CD4-positive, alpha-beta T cell treated with Interleukin-2 at 100 ng/mL for 4 hours (primary cell): Measurements from ENCODE around the gene RASSF10.

Experiments
- DNase-seq: peaks from one replicate; pipeline ENCODE4 v3.0.0-alpha.2; 2020; ENCODE audit warnings: low spot score

RASSF10 gene

DNA sequence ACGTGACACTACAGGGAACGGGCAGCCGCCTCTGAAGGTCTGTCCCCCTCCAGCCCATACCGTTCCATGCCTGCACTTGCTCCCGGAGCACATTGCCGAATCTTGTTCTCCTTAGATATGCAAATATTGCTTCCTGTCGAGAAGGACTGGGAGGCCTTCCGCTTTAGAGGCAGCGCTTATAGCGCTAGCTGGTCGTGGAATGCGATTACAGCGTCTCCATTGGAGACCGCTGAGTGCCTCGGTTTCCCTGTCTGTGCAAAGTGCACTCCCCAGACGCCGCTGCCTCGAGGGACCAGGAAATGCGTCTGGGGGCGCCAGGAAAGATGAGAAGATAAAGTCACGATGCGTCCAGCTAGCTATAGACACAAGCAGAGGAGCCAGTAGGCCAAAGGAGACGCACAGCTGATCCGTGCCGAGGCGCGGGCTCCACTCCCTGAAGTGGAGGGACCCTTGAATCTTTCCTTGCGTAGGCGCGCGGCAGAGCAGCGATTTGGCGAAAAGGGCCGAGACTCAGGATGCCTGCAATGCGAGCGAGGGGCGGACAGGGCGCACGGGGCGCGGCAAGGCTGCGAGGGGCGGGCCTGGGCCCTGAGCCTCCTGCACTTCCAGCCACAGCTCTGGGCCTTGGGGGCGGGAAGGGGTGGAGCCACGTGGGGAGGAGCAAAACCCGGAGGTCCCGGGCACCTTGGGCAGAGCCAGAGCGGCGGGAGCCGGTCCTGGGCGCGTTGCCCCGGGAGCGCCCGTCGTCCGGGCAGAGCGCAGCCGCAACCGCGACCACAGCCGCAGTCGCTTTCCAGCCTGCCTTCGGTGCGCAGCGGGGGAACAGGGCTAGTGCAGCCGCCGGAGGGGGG lies at the start of gene RASSF10:
Gene RASSF10 (plus strand): TSS at position 692 of the 851 bp plus-strand sequence. CDS start 261 bp downstream, outside the sequence.
- no peak for DNase-seq

DNA sequence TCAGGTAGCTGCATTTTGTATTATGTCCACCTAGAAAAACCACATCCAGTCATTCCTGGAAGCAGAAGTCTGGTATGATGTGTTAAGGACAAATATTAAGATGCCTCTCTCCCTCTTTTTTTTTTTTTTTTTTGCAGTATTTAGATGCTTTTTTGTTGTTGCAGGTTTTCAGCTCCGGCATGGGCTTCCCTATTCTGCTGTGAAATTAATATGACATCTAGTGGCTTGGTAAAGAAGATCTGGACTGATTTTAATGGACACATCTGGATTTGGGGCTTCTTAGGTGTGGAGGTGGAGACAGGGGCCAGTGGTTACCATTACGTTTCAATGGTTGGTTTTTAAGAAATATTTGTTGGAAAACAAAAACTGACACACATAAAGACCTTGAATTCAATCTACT lies 47.5 kb upstream of the RASSF10 start:
- no peak for DNase-seq

DNA sequence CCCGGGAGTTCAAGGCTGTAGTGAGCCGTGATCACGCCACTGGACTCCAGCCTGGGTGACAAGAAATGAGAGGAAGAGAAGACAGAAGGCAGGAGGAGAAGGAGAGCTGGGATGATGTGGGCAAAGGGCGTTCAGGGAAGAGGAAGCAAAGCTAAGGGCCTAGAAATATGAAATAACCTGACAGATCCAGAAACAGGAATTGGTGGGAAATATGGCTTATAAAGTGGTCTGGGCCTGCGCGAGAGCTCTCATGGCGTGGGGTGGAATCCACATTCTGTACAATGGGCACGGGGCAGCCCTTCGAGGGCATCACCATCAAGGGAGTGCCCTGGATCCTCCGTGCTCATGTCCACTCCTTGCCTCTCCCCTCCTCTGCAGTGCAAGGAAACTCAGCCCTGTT lies 46.8 kb upstream of the RASSF10 start:
- no peak for DNase-seq

DNA sequence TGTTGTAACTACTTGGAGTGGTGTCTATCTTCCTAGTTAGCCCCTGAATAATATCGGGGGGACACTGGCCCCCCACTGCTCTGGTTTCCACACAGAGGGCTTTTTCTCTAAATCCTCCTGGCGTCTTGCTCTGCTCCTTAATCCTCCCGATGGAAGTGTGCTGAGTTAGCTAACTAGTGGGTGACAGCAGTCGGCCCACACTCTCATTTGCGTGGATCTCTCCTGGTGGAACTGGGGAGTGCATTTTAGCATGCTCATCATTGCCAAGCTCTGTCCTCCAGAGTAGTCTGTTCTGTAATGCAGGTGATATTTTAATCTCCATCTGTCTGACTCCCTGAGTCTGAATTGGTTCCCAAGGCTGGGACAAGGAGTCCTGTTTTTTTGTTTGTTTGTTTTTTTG lies 46.1 kb upstream of the RASSF10 start:
- no peak for DNase-seq

DNA sequence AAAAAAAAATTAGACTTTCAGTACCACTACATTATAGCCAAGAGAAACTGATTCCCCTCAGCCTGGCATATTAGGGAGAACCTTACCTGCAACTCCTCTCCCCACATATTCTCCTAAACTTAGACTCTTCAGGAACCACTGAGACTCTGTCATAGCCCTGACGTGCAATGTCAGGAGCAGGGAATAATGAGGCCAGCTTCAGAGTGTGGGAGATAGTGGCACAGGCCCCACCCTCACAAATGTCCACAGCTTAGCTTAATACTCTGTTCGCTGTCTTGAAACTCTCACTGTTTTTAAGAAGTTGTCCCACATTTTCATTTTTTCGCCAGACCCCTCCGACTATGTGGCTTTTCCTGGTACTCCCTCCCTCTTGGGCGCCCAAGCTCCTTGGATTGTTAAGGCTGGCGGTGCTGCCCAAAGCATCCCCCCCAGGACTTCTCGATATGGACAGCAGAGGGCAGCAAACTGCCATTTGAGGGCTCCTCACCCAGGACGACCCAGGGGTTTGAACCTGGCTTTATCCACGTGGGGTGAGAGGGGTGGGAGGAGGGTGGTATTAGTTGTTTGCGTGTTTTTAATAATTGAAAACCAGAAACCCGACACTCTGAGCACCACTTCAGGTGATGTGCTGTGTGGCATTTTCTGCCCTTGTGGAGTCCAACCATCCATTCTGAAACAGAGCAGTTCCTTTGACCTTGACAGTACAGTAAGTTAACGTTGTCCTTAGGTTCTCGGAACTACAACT lies 45.2 kb upstream of the RASSF10 start:
- DNase-seq: peak; percentile 55

DNA sequence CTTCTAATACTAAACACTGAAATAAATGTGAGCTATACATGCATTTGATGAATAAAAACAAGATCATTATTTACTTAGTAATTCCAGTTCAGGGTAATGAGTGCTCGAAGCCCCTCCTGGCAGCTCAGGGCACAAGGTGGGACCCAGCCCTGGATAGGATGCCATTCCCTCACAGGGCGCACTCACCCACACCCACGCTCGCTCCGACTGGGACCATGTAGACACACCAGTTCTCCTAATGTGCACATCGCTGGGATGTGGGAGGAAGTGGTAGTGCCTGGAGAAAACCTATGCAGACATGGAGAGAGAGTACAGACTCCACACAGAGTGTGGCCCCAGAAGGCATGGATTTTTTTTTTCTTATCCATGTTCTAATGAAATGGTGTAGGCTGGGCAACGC lies 44.5 kb upstream of the RASSF10 start:
- no peak for DNase-seq

DNA sequence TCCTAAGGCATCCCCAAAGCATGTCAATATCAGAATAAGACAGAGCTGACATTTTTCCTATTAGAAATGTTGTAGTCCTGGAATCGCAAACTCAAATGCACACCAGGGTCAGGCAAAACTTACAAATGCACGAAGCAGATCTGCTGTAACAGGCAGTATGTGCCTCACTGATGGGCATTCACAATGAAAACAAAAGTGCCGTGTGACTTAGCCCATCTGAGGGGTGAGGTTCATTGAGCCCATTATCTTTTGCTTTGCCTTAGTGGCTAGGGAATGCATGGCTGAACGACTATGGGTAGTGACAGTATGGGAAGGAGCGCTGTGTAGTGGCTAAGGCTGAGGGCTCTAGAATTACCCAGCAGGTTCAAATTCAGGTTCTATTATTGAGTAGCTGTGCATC lies 43.1 kb upstream of the RASSF10 start:
- no peak for DNase-seq

DNA sequence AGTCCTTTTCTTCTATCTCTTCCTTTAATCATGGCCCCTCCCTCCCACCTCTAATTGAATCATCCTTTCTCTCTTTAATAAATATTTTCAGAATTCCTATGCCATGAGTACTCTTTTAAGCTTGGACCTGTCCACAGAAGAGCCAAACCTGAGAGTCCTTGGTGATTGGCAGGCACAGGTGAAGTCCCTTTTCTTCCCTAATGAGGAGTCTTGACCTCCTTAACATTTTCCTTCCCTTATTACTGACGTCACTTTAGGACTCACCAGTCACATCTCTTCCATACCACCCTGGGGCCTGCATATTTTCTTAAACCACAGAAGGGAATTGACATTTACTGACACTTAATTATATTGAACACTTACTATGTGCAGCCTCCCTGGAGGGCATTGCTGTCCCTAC lies 41.0 kb upstream of the RASSF10 start:
- DNase-seq: no peak

DNA sequence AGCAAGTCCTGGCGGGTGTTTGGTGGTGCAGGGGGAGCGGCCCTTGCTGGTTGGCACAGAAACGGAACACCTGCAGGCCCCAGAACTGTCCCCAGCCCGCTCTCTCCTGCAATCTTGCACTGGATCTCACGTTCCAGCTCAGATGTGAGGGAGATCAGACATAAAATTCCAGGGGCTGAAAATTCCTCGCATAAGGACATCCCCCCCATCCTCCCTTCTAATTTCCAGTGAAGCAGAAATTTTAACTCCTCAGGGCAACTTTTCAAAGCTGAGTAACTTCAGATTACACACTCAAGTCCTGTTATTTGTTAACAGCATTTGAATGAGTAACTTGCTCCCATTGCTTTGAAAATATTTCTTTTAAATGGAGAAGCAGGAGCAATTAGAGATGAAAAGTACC lies 40.3 kb upstream of the RASSF10 start:
- no peak for DNase-seq

DNA sequence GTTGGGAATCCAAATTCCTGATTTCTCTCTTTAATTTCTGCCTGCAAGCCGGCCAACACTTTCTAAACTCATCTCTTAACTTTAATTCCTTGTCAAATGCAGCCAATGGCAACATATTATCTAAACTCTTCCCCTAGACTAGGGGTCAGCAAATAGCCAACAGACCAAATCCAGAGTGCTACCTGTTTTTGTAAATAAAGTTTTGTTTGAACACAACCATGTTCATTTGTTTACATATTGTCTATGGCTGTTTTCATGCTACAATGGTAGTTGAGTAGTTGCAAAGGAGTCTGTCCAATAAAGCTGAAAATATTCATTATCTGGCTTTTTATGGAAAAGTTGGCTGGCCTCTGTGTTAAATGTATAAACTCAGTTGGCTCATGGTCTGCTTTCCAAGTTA lies 37.2 kb upstream of the RASSF10 start:
- DNase-seq: no peak

DNA sequence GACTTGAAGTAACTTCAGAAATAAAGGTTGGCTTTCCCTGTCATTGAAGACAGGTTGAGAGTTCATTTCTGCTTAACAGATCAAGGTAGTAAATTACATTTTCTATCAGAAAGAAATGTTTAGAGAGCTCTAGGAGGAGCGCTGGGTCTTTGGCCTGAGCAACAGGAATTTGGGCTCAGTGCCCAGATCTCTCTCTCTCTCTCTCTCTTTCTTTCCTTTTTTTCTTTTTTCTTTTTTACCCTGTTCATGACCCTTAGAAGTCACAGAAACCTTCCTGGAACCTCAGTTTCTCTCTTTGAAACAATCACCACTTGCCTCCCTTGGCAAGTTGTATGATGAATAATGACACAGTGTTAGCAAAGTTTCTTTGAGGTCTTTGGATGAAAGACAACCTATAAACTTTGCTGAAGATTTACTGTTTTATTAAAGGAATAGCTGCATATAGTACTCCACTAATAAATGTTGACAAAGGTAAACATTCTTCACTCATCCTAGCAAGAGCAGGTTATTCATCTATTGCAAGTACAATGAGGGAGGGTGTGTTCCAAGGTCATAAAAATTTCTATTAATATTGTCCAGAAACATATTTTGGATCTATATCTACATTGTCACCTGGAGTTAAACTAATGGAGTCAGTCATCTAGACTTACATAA lies 35.5 kb upstream of the RASSF10 start:
- no peak for DNase-seq

DNA sequence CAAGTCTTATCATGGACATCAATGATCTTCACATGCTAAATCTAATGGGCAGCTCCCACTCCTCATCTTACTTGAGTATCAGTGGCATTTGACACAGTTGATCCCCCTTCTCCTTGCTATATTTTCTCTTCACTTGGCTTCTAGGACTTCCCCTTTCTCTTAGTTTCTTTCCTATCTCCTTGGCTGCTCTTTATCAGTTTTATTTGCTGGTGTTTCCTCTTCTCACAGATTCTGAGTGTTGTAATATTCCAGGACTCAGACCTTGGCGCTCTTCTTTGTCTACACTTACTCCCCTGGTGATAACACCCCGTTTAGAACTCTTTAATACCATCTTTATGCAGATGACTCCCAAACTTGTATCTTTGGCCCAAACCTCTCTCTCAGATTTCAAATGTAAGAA lies 33.9 kb upstream of the RASSF10 start:
- DNase-seq: no peak

DNA sequence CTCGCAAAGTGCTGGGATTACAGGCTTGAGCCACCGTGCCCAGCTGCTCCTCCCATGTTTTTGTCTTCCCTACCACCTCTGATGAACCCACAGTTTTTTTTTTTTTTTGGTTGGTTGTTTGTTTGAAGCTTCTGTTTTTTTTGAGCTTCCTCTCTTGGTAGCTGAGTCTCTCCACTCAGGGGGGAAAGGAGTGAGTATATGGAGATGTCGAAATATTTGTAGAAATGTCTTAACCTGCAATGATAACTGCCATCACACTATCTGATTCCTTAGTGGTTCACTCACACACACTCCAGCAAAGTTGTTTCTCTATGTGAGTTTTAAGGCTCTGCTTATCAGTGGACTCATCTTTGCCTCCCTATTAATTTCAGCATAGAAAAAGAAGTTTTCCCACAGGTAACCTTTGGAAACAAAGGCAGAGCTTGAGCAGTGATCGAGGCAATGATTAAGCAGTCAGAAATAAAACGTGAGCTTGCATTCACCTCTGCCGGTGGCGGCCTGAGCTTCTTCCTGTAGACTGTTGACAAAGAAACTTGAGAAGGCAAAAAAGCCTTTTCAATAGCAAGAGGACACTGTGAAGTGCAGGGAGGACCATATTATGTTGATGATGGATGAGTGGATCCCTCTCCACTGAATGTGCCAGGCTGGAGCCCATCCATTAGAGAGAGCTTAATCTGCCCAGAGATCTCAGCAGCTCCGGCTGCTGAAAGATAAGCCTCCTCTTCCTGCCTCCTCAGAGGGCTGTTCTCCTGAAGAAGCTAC lies 29.0 kb upstream of the RASSF10 start:
- DNase-seq: no peak

DNA sequence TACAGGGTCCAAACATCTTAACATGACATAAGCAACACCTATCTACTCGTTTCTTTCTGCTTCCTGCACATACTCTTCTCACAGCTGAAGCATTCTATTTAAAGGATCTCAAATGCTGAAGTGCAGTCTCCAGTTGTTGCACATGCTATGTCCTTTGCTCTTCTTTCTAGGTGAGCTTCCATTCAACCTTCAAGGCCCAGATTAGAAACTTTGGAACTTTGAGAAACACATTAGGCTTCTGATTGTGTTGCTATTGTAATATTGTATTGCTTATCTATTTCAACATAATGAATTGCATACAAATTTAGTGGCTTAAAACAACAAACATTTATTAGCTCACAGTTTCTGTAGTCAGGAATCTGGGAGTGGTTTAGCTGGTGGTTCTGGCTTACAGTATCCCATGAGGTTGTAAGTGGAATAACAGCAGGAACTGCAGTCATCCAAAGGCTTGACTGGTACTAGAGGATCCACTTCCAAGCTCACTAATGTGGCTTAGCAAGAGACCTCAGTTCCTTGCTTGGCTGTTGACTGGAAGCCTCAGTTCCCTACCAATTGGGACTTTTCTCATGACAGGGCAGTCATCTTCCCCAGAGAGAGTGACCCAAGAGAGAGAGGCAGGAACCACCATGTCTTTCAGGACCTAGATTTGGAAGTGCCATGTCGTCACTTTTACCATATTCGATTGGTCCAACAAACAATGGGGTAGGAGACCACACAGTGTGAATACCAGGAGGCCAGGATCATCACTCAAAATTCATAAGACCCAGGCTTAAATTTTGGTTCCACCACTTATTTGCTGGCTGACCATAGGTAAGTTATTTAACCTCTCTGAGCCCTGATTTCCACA lies 27.2 kb upstream of the RASSF10 start:
- no peak for DNase-seq

DNA sequence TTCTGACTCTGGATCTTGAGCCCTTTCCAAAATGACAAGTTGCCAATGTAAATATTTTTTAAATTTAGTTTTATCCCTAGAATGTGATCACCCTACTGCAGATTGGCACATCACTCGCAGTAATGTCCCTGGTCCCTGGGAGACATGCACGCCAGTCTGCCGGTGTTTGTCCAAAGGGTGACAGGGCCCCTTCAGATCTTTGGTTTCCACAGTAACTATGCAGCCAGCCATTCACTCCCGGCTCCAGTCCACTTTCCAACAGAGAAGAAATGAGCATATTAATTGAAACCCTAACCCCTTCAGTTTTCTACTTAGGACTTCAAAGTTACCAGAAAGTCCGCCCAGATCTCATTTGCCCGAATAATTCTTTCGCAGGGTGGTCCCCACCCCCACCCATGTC lies 25.8 kb upstream of the RASSF10 start:
- no peak for DNase-seq

DNA sequence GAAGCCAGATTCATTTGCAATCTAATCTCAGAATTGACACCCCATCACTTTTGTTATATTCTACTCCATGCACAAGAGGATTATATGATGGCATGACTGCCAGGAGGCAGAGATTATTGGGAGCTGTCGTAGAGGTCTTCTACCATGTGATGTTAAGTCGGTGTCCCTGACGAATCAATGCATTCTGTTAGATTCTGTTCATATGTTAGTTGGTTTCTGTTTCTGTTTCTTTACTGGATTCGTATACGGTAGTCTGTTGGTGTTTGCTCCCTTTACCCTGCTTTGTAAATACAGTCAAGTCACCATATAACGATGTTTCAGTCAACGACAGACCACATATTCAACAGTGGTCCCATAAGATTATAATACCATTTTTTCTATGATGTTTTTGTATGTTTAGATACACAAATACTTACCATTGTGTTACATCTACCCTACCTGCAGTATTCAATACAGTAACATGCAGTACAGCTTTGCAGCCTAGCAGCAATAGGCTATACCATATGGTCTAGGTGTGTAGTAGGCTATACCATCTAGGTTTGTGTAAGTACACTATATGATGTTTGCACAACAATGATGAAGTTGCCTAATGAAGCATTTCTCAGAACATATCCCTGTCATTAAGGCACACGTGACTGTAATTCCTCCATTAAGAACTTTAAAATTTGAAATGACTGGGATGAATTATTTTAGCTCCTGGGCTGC lies 22.8 kb upstream of the RASSF10 start:
- no peak for DNase-seq

DNA sequence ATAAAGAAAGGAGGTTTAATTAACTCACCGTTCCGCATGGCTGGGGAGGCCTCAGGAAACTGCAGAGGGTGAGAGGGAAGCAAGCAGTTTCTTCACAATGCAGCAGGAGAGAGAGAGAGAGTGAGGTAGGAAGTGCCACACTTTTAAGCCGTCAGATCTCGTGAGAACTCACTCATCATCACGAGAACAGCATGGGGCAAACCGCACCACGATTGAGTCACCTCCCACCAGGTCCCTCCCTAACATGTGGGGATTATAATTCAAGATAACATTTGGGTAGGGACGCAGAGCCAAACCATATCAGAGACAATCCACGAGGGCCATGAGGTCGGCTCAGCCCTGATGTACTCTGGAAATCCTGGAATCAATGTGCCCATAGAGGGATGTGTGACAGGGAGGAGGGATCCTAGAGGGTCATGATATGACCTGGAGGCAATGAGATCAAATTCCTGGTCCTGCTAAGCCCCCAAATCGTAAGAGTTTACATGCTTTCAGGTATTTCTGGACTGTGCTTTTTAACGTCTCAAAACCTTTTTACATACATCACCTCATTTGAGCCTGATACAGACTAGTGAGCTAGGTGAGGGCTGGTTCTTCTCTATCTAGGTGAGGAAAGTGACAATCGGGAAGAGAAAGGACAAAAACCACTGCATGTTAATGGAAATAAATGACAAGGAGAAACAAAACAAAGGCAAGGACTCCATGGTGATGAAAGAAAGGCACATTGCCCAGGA lies 19.5 kb upstream of the RASSF10 start:
- no peak for DNase-seq

DNA sequence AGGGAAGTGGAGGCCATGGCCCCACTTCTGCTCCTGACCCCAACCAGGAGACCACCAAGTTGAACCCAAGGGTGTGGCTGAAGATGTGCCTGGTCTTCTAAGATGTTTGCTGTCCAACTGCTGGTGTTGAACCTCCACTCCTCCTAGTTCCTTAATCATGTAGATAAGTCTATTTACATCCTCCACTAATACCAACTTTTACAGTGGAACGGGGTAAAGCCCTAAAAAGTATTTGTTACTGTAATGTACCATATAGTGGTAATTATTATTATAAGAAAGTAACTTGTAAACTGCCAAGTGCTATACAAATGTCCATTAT lies 19.0 kb upstream of the RASSF10 start:
- DNase-seq: no peak

DNA sequence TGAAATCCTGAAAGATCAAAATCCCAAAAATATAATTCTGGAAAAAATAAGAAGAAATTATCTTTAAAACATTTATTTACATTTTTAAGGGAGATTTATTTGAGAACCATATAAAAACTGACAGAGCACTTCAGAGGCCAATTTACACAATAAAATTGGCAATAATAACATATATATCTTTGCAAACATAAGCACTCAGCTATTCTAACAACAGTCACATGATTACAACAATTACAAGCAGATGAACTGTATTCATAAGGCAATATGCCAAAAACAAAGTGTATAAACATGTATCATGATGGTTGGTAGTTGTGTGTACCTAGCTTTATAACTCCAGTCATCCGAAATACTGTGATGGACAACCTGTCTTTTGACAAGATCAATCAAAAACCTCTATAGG lies 17.7 kb upstream of the RASSF10 start:
- DNase-seq: no peak

DNA sequence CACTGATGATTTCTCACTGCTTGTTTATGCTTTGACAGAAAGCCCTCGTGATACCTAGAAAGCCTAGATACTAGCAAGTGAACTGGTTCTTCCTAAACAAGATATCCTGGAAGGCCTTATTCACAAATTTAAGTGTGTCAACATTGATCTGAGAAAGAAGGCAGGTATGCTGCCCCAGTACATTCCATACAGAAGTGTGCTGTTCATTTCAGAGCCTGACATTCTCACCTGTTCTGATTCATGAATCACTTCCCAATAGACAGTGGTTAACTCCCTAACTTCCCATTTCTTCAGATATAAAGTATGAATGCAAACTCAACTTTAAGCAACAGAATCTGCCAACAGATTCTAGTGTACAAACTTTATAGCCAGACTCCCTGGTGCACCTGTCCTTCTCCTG lies 15.5 kb upstream of the RASSF10 start:
- DNase-seq: no peak
